ENCODE results near the gene SOX1. TPM values are rescaled to one million over a fixed set of nuclear protein-coding genes. Genes with fewer than 3 reads are reported as not detected.

Gene SOX1
- total and polyA plus RNA-seq, 4 donors = 0.09 TPM; not detected in 3

DNA sequence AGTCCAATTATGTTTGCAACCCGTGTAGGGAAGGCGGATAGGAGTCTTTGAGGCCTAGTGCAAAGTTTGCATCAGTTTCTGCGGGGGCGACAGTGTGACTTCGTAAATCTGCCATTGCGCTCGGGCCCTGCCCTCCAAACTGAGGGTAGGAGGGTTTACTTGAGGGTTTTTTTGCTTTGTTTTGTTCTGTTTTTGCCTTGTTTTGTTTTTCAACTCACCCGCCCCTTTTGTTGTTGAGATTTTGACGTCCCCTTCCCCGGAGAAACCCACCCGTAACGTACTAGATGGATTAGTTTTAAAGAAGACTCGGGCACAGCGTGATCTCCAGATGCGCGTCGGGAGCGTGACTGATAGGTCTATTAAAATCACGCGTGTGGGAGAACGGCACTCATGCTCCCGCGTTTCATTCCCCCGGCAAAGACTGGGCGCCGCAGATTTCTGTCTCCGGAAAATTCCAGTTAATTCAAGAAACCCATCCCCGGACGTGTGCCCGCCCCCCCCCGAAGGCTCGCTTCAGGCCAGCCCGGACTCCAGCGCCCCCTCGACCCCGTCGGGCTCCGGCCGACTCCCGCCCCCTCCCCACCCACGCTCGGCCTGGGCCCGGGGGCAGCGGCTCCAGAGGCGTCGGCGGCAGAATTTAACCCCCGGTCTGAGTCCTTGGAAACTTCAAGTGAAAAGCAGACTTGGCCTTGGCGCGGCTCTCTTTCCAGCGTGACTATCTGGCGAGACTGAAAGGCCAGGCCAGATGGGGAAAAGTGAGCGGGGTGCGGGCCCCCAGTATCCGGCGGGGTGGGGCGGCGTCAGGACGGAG is 5.0 kb downstream of the SOX1 start:
- no peak for ATAC-seq (ENCODE audit: insufficient read depth, low FRiP score)
- H3K4me3 ChIP-seq = no peak overlapping the region
- H3K9ac ChIP-seq (ENCODE audit: insufficient read depth in 1 of 2, low read length in 2 of 2) = no peak overlapping the region
- no peaks in the 10 kb centered on the region for H3K36me3 ChIP-seq (ENCODE audit: control insufficient read depth in 4 of 4, insufficient read depth in 4 of 4, low read length in 4 of 4)
- H3K27ac ChIP-seq (ENCODE audit: low read depth in 1 of 2, low read length in 1 of 2) = no peak overlapping the region
- TF ChIP-seq, protein P1, sequence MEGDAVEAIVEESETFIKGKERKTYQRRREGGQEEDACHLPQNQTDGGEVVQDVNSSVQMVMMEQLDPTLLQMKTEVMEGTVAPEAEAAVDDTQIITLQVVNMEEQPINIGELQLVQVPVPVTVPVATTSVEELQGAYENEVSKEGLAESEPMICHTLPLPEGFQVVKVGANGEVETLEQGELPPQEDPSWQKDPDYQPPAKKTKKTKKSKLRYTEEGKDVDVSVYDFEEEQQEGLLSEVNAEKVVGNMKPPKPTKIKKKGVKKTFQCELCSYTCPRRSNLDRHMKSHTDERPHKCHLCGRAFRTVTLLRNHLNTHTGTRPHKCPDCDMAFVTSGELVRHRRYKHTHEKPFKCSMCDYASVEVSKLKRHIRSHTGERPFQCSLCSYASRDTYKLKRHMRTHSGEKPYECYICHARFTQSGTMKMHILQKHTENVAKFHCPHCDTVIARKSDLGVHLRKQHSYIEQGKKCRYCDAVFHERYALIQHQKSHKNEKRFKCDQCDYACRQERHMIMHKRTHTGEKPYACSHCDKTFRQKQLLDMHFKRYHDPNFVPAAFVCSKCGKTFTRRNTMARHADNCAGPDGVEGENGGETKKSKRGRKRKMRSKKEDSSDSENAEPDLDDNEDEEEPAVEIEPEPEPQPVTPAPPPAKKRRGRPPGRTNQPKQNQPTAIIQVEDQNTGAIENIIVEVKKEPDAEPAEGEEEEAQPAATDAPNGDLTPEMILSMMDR (IDR thresholded peaks at IDR 0.05; ENCODE audit: control extremely low read depth, extremely low read depth) = no peak
- H3K9me3 ChIP-seq (ENCODE audit: control insufficient read depth in 4 of 4, insufficient read depth in 3 of 4, low read length in 3 of 4) = peaks cover 0 to 21% (median 0%) of the 10 kb centered on the region in 4 donors
- 6 to 10% methylated on average over 54 to 59 of the region's 59 CpGs for WGBS, 2 donors
- peaks cover 54 to 73% (median 66%) of the 10 kb centered on the region in 3 donors for H3K27me3 ChIP-seq (ENCODE audit: control insufficient read depth in 3 of 3, insufficient read depth in 3 of 3, low read length in 2 of 3)
- no peak for DNase-seq
- H3K4me1 ChIP-seq (ENCODE audit: control insufficient read depth in 5 of 5, insufficient read depth in 5 of 5, low read length in 5 of 5) = peaks cover 0 to 20% (median 3%) of the 10 kb centered on the region in 5 donors

DNA sequence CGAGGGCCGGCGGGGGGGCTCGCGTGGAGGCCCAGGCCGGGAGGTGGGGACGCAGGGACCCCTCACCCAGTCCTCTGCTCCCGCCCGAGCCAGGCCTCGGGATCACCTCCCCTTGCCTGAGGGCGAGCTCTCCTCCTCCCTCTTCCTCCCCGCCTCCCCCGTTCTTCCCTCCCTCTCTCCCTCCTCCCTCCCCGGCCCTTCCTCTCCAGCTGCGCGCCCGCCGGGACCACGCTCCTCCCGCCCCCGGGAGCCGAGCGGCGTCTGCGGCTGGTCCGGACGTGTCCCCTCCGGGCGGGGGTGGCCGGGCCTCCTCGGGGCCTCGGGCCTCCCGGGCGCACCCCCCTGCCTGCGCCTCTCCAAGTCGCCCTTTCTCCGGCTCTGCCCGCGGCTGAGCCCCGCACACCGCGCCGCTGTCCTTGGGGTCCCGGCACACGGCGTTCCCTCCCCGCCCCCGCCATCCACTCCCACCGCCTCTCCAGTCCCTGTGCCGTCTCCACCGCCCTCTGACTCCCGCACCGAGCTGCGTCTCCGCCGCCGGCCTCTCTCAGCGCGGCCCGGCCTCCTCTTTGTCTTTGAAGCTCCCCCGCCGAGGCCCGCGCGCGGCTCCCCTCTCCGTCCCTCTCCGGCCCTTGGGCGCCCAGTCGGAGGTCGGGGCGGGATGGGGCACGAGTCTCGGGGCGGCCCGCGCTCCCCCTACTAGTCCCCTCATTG is 5.7 kb downstream of the SOX1 start:
- Histone ChIP-seq H3K27ac (ENCODE audit: low read depth in 1 of 2, low read length in 1 of 2) (no peak overlapping the region), H3K9ac (ENCODE audit: insufficient read depth in 1 of 2, low read length in 2 of 2) (no peak overlapping the region), H3K36me3 (ENCODE audit: control insufficient read depth in 4 of 4, insufficient read depth in 4 of 4, low read length in 4 of 4) (no peaks in the 10 kb centered on the region), H3K4me1 (ENCODE audit: control insufficient read depth in 5 of 5, insufficient read depth in 5 of 5, low read length in 5 of 5) (peaks cover 0 to 17% (median 3%) of the 10 kb centered on the region in 5 donors), H3K9me3 (ENCODE audit: control insufficient read depth in 4 of 4, insufficient read depth in 3 of 4, low read length in 3 of 4) (peaks cover 0 to 17% (median 0%) of the 10 kb centered on the region in 4 donors), H3K27me3 (ENCODE audit: control insufficient read depth in 3 of 3, insufficient read depth in 3 of 3, low read length in 2 of 3) (peaks cover 48 to 76% (median 70%) of the 10 kb centered on the region in 3 donors), H3K4me3 (no peak overlapping the region)
- TF ChIP-seq, protein P1 (IDR thresholded peaks at IDR 0.05; ENCODE audit: control extremely low read depth, extremely low read depth) = no peak
- DNase-seq = peak; percentile 56 to 77 (median 73)
- ATAC-seq (ENCODE audit: insufficient read depth, low FRiP score) = no peak
- WGBS, 2 donors = 1 to 3% methylated on average over 54 to 77 of the region's 77 CpGs

DNA sequence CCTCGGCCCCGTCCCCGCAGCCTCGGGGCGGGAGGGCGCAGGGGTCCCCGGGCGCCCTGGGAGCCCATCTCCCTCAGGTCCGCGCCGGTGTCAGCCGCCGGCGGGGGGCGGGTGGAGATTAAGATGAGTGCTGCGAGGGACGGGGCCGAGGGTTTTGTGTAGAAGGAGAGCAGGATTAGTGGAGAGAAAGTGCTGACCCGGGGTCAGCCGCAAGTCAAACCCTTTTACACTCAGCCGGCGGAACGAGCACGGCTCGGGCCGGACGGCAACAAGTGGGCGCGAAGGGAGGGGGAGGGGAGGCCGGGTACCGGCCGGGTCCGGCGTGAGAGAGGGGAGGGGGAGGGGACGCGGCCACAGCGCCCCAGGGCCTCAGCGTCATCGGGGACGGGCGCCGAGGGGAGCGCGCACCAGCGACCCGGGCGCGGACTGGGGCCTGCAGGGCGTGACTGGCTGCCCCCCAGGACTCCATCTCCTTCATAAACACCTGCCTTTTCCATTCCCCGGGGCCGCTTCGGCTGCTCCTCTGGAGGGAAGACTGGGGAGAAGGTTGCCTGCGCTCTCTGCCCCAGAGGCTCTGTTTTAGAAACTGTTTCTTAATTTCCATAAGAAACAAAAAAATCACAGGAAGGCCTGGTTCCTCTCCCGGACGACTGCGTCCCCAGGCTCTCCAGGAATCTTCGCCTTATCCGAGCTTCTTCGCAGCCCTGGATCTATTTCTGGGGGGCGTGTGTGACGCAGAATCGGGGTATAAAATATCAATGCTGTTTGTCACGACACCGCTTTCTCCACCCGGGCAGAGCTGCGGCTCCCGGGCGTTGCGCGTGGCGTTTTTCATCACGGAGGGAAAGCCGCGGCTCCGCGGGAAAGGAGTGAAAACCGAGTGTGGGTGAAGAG is 6.5 kb downstream of the SOX1 start:
- Histone ChIP-seq H3K27ac (ENCODE audit: low read depth in 1 of 2, low read length in 1 of 2) (no peak overlapping the region), H3K27me3 (ENCODE audit: control insufficient read depth in 3 of 3, insufficient read depth in 3 of 3, low read length in 2 of 3) (peaks cover 40 to 84% (median 75%) of the 10 kb centered on the region in 3 donors), H3K9ac (ENCODE audit: insufficient read depth in 1 of 2, low read length in 2 of 2) (no peak overlapping the region), H3K36me3 (ENCODE audit: control insufficient read depth in 4 of 4, insufficient read depth in 4 of 4, low read length in 4 of 4) (no peaks in the 10 kb centered on the region), H3K4me1 (ENCODE audit: control insufficient read depth in 5 of 5, insufficient read depth in 5 of 5, low read length in 5 of 5) (peaks cover 0 to 14% (median 3%) of the 10 kb centered on the region in 5 donors), H3K9me3 (ENCODE audit: control insufficient read depth in 4 of 4, insufficient read depth in 3 of 4, low read length in 3 of 4) (peaks cover 0 to 15% (median 0%) of the 10 kb centered on the region in 4 donors), H3K4me3 (no peak overlapping the region)
- DNase-seq (no peak), ATAC-seq (ENCODE audit: insufficient read depth, low FRiP score) (no peak)
- WGBS, 2 donors = 3 to 4% methylated on average over 64 to 77 of the region's 77 CpGs
- TF ChIP-seq, protein P1 (IDR thresholded peaks at IDR 0.05; ENCODE audit: control extremely low read depth, extremely low read depth) = no peak

All from lung (tissue), 12 donors.